WERI-Rb-1 (cell line): Measurements from ENCODE around the gene APOL5.

Source experiments
- DNase-seq: peaks from one replicate; pipeline ENCODE4 v3.0.0-alpha.2; 2020
- H3K27ac ChIP-seq: fragments of 250-450 bp; sonication (Bioruptor Pico); 2 replicates; pipeline ENCODE4 v1.5.1; 2020; ENCODE audit warnings: mild to moderate bottlenecking, moderate library complexity
- H3K27me3 ChIP-seq: fragments of 250-450 bp; sonication (Bioruptor Pico); 2 replicates; pipeline ENCODE4 v1.5.1; 2021; ENCODE audit warnings: mild to moderate bottlenecking, low read depth, moderate library complexity; ENCODE audit not compliant: insufficient read depth, severe bottlenecking
- H3K36me3 ChIP-seq: fragments of 250-450 bp; sonication (Bioruptor Pico); 2 replicates; pipeline ENCODE4 v1.5.1; 2020; ENCODE audit warnings: mild to moderate bottlenecking, moderate library complexity
- H3K4me3 ChIP-seq: 2 replicates; pipeline ENCODE4 v1.5.1; 2011; ENCODE audit warnings: low read depth, mild to moderate bottlenecking, control low read depth, low read length
- H3K9me3 ChIP-seq: fragments of 250-450 bp; sonication (Bioruptor Pico); 2 replicates; pipeline ENCODE4 v1.5.1; 2021; ENCODE audit warnings: mild to moderate bottlenecking, moderate library complexity; ENCODE audit not compliant: severe bottlenecking
- TF ChIP-seq, protein P1 (sequence below): IDR thresholded peaks from 2 replicates; pipeline ENCODE4 v1.5.1; 2011; ENCODE audit warnings: low read depth, mild to moderate bottlenecking, control low read depth, inconsistent platforms, low read length

The APOL5 gene

DNA sequence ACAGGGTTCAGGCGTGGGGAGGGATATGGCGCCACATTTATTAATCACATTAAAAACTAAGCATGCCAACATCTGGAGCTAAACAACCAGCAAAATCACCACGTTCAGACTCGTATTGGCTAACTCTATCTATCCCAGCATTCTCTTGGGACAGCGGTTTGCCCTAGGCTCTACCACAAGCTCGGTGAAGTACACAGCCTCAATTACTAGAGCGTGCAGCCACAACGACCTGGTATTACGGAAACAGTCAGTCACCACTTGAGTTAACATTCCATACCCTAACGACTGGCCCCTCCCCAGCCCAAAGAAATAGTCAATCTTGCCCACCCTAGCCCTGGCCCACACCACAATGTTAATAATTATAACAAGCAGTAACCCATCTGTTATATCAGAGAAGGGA, 32.1 kb downstream of the APOL5 start:
- H3K36me3 ChIP-seq: peaks cover 12% of the 10 kb centered on the region
- TF ChIP-seq, protein P1, sequence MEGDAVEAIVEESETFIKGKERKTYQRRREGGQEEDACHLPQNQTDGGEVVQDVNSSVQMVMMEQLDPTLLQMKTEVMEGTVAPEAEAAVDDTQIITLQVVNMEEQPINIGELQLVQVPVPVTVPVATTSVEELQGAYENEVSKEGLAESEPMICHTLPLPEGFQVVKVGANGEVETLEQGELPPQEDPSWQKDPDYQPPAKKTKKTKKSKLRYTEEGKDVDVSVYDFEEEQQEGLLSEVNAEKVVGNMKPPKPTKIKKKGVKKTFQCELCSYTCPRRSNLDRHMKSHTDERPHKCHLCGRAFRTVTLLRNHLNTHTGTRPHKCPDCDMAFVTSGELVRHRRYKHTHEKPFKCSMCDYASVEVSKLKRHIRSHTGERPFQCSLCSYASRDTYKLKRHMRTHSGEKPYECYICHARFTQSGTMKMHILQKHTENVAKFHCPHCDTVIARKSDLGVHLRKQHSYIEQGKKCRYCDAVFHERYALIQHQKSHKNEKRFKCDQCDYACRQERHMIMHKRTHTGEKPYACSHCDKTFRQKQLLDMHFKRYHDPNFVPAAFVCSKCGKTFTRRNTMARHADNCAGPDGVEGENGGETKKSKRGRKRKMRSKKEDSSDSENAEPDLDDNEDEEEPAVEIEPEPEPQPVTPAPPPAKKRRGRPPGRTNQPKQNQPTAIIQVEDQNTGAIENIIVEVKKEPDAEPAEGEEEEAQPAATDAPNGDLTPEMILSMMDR: no peak
- no peak overlapping the region for H3K4me3 ChIP-seq
- no peaks in the 10 kb centered on the region for H3K9me3 ChIP-seq
- no peak for DNase-seq
- no peaks in the 10 kb centered on the region for H3K27me3 ChIP-seq
- H3K27ac ChIP-seq: no peak overlapping the region

DNA sequence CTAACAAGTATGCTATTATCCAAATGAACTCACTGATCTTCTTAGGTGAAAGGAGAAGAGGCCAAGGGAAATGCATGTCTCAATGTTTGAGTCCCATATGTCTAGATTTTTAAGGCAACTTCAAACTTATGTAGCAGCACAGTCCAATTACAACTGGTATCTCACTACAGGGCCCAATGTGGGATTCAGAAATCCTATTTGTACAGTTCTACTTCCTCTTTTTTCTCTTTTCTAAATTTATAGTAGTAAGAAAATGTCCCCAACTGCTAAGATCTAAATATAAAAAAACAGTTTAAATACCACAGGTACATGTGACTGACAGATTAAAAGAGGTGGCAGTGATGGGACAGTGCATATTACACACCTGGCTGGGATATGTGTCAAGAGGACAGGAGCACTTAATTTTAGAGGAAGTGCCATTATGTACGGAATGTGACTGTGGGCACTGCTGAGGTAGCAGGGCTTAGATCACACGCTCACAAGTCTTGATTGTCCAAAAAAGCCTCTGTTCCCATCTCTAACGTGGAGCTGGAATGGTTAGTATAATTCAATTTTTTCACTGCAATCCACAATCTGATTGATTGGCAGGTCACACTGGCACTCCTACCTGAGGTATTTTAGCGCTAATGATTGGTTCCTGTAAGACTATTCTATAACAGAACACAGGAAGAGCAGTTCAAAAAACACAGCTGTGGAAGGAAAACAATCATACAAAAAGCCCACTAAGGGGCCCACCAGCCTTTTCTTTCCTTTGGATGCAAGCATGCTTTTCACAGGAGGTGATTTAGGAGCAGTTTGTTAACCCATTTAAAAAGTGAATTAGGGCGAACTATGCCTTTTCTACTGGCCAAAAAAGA, 34.6 kb downstream of the APOL5 start:
- no peak for DNase-seq
- TF ChIP-seq, protein P1: no peak
- H3K9me3 ChIP-seq: no peaks in the 10 kb centered on the region
- H3K27me3 ChIP-seq: no peaks in the 10 kb centered on the region
- no peak overlapping the region for H3K27ac ChIP-seq
- no peak overlapping the region for H3K4me3 ChIP-seq
- H3K36me3 ChIP-seq: peaks cover 7% of the 10 kb centered on the region; the same call in 1 of the 2 replicates

DNA sequence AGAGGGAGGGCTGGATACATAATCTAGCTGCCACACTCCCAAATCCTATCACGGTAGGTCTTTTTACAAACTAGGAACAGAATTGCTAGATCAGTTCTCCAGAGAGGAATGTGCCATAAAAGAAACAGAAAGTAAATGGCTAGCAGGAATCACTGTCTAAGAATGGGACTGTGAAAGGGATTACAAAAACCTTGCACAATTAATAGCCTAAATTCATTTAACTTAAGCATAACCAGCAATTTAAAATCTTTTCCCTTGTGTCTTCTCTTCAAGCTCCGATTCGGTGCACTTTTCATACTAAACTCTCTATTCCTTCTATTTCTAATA, 35.2 kb downstream of the APOL5 start:
- DNase-seq: no peak
- TF ChIP-seq, protein P1: no peak
- Histone ChIP-seq H3K27me3 (no peaks in the 10 kb centered on the region), H3K4me3 (no peak overlapping the region), H3K9me3 (no peaks in the 10 kb centered on the region), H3K36me3 (peaks cover 8% of the 10 kb centered on the region; the same call in 1 of the 2 replicates), H3K27ac (no peak overlapping the region)

DNA sequence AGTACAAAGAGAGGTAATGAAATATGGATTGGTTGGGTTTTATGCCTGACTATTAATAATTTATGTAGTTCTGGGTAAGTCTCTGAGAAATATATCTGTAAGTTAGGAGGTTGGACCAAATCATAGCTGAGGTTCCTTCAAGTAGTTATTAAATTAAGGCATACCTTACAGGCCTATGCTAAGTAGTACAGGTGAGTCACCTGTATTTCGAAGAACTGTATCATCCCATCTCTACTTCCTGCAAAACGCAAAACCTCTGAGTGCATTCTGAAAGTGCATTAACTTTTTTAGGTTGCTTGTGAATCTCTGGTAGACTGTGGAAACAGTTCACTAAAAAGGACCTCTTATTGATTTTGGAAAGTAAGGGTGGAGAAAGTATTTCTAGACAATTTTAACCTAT, 37.1 kb downstream of the APOL5 start:
- Histone ChIP-seq H3K4me3 (no peak overlapping the region), H3K36me3 (peaks cover 14% of the 10 kb centered on the region; the same call in 1 of the 2 replicates), H3K27me3 (no peaks in the 10 kb centered on the region), H3K27ac (no peak overlapping the region), H3K9me3 (no peaks in the 10 kb centered on the region)
- TF ChIP-seq, protein P1: no peak
- no peak for DNase-seq

DNA sequence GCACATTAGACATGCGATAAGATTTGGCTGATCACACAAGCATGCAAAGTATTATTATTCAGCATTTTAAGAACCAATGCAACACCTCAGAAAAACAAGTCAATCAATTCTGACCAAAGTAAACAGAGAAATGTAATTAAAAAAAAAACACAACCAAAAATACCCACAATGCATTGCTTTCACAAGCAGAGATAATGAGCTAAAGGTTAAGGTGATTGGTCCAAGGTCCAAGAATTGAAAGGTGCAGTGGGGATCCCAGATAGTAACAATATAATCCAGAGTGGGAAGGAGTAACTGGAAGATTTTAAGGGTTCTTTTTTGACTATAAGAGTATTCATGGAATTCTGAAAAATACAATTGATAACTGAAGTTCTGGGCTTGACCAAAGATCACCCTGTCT, 39.0 kb downstream of the APOL5 start:
- no peak for DNase-seq
- Histone ChIP-seq H3K36me3 (peaks cover 14% of the 10 kb centered on the region; the same call in 1 of the 2 replicates), H3K9me3 (no peaks in the 10 kb centered on the region), H3K27me3 (no peaks in the 10 kb centered on the region), H3K27ac (no peak overlapping the region), H3K4me3 (no peak overlapping the region)
- TF ChIP-seq, protein P1: no peak
